ENCODE measurements around the gene RARG.

Gene RARG

DNA sequence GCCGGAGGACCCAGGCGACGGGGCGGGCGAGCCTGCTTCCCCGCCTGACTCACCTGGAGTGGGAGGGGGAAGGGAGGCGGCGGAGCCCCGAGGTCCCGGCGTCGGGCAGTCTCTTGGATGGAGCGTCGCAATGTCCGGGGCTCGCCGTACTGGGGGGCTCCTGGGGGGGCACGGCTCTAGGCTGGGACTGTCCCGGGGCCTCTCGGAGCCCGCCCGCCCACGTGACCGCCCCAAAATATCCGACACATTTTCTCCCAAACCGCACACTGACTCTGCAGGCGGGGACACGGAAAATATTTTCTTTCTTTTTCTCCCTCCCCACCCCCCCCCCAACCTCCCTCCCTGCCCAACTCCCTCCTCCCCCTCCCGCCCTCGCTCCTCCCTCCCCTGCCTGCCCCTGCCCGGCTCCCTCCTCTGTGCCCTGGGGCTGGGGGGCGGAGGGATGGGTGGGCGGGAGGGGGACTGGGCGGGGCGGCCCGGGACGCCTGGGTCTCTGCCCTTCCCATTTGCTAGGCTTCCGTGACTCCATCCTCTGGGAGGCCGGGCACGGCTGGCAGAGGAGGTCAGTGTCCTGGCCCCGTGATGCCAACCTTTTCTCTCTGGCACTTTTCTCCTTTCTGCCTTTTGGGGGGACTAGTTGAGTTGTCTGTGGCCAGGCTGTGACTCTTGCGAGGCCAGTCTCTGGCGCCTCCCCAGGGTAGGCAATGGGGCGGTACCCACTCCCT is at the start of gene RARG:
Gene RARG, minus strand, starts transcription at position 289 of the 725 bp plus-strand sequence. CDS start 4,664 bp downstream, outside the sequence.
- no peak for DNase-seq (ENCODE audit: low read depth in 2 of 2)

- no peak for DNase-seq (ENCODE audit: low read depth in 2 of 2)
Measured at GRCh38 chr12:53279888-53280498, 48.0 kb upstream of the RARG start.

DNA sequence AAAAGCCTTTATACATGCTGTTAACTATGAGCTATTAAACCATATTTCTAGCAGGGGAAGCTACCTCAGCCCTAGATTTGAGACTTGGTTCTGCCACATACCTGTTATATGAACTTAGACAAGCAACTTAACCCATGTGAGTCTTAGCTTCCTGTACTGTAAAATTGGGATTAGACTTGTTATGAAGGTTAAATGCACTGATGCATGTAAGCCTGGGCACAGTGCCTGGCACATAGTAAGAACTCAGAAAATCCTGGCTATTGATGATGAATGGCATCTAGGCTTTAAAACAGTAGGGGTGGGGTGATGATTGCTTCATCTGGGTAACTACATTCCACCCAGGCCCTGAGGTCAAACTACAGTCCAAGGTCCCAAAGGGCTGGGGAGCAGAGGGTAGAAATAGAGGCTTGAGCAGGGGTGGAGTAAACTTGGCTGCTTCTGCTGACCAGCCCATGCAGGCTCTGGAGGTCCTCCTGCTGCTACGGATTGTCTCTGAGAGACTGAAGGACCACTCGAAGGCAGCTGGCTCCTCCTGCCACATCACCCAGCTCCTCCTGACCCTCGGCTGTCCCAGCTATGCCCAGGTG is 47.4 kb upstream of the RARG start:
- DNase-seq (ENCODE audit: low read depth in 2 of 2) = no peak

- no peak for DNase-seq (ENCODE audit: low read depth in 2 of 2)
Measured at GRCh38 chr12:53277981-53278380, 46.0 kb upstream of the RARG start.

GRCh38 chr12:53276511-53276910 is 44.5 kb upstream of the RARG start:
- DNase-seq (ENCODE audit: low read depth in 2 of 2) = no peak

GRCh38 chr12:53274445-53274844 is 42.4 kb upstream of the RARG start:
- DNase-seq (ENCODE audit: low read depth in 2 of 2) = no peak

DNA sequence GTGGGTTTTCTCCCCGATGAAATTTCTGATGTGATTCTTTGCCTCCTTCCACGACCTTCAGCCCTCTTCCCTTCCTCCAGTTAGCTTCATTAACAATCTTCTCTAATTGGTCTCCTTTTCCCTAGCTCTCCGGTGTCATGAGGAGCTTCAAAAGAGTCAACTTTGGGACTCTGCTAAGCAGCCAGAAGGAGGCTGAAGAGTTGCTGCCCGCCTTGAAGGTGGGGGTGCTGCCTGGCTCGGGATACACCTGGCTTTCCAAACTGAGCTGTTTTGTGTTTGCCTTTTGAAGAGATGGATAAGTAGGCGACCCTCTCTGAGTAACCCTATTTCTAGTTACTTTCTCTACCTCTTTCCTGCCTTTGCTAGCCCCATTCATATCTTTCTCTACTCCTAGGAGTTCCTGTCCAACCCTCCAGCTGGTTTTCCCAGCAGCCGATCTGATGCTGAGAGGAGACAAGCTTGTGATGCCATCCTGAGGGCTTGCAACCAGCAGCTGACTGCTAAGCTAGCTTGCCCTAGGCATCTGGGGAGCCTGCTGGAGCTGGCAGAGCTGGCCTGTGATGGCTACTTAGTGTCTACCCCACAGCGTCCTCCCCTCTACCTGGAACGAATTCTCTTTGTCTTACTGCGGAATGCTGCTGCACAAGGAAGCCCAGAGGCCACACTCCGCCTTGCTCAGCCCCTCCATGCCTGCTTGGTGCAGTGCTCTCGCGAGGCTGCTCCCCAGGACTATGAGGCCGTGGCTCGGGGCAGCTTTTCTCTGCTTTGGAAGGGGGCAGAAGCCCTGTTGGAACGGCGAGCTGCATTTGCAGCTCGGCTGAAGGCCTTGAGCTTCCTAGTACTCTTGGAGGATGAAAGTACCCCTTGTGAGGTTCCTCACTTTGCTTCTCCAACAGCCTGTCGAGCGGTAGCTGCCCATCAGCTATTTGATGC is 36.9 kb upstream of the RARG start:
- no peak for DNase-seq (ENCODE audit: low read depth in 2 of 2)

DNA sequence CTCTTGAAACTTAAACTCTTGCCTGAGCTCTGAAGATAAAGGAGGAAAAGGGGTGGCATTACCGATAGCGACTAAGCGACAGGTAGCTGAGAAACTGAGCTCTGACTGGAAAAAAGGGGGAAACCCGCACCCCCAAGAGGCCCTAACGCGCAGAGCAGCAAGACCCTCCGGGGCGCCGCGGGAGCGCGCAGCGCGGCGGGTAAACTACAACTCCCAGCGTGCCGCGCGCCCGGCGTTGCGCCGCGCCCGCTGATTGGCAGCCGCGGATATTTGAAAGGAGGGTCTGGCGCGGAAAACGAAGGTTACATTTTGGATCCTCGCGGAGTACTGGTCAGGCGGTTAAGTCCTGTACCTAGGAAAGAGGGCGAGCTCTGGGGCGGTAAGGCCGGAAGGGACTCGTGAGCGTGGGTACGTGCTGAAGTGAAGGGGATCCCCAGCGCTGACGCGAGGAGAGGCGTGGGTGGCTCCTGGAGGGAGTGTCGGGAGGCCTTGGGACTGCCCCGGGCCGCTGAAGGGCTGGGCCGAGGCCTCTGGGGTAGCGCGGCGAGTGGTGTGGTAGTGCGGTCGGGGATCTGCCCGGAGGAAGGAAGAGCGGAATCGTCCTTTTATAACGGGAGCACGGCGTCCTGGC is 36.1 kb upstream of the RARG start, which contains the start of gene ESPL1:
Gene ESPL1, plus strand, starts transcription at position 301 of the 631 bp plus-strand sequence. CDS start 468 bp downstream, outside the sequence.
- peak; percentile 30 to 32 for DNase-seq (ENCODE audit: low read depth in 2 of 2)

DNA sequence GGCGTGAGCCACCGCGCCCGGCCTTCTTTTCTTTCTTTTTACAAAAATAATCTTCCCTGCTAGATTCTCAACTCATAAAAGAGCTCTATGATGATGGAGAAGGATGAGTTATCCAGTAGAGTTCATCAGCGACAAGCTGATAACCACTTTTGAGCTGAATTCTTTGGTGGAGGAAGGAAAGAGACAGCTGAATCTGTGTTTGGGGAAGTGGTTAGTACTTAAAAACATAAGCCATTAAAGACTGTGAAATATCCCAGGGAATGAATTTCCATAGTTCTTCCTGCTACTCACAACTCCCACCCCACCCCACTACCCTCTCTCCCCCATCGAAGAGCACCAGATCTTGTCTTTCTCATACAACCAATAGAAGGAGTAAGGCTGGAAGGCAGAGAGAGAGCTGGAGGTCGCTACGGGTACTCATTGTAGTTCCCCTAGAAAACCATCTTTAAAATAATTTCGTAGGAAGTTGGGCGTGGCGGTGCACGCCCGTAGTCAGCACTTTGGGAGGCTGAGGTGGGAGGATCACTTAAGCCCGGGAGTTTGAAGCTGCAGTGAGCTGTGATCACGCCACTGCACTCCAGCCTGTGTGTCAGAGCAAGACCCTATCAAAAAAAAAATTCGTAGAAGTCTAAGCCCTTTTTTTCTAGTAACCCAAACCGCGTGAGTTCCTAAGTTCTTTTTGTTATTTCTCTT is 35.4 kb upstream of the RARG start:
- no peak for DNase-seq (ENCODE audit: low read depth in 2 of 2)

DNA sequence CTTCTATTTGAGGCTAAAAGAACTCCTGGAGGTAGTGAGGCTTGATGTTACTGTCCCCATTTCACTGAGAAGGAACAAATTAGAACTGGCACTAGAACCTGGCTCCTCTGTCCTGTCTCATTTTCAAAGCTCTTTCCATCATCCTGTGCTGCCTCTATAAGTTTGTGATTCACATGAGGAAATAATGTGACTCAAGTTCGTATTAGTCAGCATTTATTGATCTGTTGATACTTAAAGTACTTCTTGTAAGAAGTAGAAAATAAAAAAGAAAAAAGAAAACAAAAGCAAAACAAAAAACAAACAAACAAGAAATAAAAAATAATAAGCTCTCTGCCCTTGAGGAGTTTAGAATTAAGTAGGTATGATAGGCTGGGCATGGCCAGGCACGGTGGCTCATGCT is 33.8 kb upstream of the RARG start:
- DNase-seq (ENCODE audit: low read depth in 2 of 2) = no peak

GRCh38 chr12:53259891-53260290 is 27.9 kb upstream of the RARG start:
- no peak for DNase-seq (ENCODE audit: low read depth in 2 of 2)

DNA sequence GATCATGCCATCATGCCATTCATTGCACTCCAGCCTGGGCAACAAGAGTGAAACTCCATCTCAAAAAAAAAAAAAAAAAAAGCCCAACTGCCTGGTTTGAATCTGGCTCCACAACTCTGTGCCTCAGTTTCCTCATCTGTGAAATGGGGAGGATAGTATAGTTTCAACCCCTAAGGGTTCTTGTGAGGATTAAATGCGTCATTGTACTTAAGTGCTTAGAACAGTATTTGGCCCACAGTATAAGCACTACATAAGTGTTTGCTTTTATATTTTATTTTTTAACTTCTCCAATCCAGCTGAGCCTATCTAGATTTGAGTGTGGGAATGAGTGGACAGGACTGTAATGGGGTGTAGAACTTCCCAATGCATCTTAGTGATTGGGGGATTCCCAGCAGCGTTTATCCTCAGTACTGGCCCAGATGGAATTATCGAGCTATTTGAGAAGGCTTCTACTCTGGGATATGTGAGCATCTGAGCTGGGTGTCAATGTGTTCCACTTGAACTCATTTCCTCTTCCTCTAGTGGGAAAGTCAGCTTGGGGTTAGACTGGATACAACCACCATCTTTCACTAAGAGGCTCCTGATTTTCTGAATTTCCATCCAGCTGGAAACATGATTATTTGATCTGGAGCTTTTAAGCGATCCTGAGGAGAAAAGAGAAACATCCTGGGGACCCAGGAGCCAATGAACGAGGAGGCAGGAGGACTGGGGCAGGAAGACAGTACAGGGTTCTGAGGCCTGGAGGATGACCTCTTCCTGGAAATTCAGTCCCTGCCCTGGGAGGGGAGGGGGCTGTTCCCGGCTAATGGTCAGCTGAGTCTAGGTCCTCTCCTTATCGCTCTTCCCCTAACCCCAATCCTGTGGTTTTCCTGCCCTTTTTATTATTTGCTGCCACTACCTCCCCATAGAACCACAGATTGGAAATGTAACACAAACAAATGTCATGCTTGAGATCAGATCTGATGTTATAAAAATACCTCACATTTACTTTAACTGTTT is 26.8 kb upstream of the RARG start:
- no peak for DNase-seq (ENCODE audit: low read depth in 2 of 2)

DNA sequence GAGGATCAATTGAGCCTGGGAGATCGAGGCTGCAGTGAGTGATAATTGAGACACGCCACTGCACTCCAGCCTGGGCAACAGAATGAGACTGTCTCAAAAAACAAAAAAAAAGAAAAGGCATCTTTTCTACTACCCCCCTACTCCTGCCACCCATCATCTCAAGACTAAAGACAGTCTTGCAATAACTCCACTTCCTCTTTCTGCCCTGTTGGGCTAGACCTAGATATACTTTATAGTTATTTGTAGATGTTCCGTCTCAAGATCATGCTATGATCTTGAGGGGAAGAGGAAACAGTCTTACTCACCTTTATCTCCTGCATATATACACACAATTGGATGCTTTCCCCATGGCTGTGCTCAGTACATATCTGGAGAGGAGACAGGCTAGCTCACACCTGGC is 24.0 kb upstream of the RARG start:
- no peak for DNase-seq (ENCODE audit: low read depth in 2 of 2)

DNA sequence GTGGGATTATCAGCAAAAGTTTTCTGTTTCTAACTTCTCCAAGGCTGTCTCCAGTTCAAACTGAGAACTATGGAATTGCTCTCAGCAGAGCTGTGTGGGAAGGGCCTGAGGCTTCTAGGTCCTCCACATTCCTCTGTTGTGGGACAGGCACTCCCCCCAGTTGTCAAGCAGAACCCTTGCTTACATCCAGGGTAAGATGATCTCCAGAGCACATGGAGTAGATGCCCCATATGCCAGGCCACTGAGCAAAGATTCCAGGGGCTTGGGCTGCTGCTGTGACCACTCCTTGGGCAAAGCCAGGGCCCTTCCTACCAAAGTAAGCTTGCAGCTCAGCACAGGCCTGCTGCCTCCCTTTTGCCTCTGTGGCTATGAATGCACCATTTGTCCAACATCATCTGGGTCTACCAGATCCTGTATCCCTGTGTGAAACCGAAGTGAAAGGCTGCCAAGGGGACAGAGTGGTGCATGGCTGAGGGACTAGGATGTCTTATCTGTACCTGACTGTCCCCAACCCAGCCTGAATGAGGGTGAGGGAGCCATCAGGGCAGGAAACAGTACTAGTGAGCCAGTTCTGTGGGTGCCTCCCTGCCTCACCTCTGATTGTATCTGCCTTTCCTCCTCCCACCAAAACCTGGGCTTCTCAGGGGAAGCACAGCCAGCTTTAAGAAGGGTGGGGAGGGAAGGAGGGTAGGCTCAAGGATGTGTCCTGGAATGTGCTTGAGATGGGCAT is 23.0 kb upstream of the RARG start:
- no peak for DNase-seq (ENCODE audit: low read depth in 2 of 2)

- no peak for DNase-seq (ENCODE audit: low read depth in 2 of 2)
Measured at GRCh38 chr12:53253298-53253697, 21.3 kb upstream of the RARG start.

DNA sequence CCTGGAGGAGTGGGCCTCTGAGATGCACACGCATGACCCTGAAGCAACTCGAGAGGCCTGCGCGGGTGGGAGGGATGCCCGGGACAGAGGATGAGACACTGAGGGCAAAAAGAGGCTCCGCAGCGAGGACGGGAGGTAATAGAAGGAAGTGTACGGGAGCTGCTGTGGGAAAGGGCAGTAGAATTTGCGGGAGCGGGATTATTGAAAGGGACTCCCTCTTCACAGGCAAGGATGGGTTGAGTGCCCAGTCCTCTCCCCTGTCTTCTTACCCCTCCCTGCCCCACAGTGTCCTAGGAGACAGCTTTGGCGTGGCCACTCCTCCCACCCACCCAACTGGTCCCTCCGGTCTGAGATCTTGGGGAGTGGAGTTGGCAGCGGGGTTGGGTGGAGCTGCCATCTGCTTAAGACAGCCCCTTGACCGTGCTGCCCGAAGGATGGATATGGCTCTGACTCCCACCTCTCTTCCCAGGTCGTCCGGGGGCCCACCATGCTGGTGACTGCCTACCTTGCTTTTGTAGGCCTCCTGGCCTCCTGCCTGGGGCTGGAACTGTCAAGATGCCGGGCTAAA is 20.4 kb upstream of the RARG start:
- no peak for DNase-seq (ENCODE audit: low read depth in 2 of 2)

DNA sequence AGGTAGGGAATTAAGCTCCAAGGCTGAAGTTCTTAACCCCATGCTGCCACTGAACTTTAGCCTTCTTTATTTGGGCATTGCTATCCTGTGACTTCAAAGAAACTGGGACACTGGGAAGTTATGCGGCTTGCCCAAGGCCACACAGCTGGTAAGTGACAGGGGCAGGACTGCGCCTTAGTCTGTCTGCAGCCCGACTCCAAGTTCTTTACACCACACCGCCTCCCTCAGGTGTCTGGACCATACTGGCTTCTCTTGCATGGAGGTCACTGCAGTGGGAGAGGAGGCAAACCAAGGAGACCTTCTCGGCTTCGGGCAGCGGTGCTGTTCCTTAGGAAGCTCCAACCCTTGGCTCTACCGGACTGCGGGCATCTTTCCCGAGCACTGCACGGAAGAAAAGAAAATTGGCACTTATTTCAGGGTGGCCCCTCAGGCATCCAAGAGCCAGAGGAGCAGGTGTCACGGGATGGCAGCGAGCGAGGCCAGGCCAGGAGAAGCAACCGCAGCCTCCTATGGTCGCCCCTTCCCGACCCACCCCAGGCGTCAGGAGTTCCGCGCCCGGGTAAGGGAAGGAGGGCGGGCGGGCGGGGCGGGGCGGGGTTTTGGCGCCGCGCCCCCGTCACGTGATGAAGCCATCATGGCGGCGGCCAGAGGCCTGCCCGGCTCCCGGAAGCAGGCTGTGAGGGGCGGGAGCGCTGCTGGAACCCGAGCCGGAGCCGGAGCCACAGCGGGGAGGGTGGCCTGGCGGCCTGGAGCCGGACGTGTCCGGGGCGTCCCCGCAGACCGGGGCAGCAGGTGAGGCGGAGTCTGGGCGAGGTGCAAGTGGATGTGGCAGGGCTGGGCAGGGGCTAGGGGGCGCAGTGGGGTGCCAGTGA is 19.7 kb upstream of the RARG start:
- DNase-seq (ENCODE audit: low read depth in 2 of 2) = no peak

- DNase-seq (ENCODE audit: low read depth in 2 of 2) = no peak
Measured at GRCh38 chr12:53245286-53245685, 13.3 kb upstream of the RARG start.
